GM12878 (cell line): Measurements from ENCODE around the gene GPT2. TPM values are rescaled to one million over a fixed set of nuclear protein-coding genes. Genes with fewer than 3 reads are reported as not detected.

ENCODE experiments used
- ATAC-seq: fragments of 200-7000 bp; cut with Tn5 transposase; 3 replicates; pipeline ENCODE4 v1.9.1; 2020; ENCODE audit warnings: mild to moderate bottlenecking, moderate library complexity
- BruUV-seq: library from RNA; stranded (reverse); fragments of 400-500 nt; replicated peaks from 2 replicates; lab custom pipeline; 2021; lab: Mats Ljungman, UMichigan
- CTCF ChIA-PET: fragments of 300-600 bp; sonication (Branson Sonifier 250); formaldehyde crosslinking; extraction: SDS; loops from one replicate; lab custom pipeline; 2021; ENCODE audit warnings: inconsistent platforms; lab: Yijun Ruan, JAX
- POLR2A ChIA-PET: fragments of 350-600 bp; formaldehyde crosslinking; extraction: SDS; loops from one replicate; lab custom pipeline; 2021; ENCODE audit warnings: inconsistent platforms; lab: Charles Lee
- RAD21 ChIA-PET: fragments of 300-600 bp; sonication (Branson Sonifier 250); formaldehyde crosslinking; loops from one replicate; lab custom pipeline; 2023; ENCODE audit warnings: antibody characterized with exemption; ENCODE audit not compliant: unreplicated experiment; lab: Charles Lee
- SMC1A ChIA-PET: fragments of 300-600 bp; sonication (Branson Sonifier 250); formaldehyde crosslinking; loops from one replicate; lab custom pipeline; 2023; ENCODE audit not compliant: unreplicated experiment, uncharacterized antibody; lab: Charles Lee
- DNase-seq: peaks from one replicate; pipeline ENCODE4 v3.0.0-alpha.2; 2011; ENCODE audit warnings: low read depth, low spot score
- FAIRE-seq: peaks from 3 replicates; lab custom pipeline; 2011; peaks lifted over from hg19 to GRCh38; lab: Jason Lieb, UNC
- H2AFZ ChIP-seq: 2 replicates; pipeline ENCODE4 v1.6.0; 2011; ENCODE audit warnings: low read depth, low read length, control low read depth; ENCODE audit not compliant: control insufficient read depth
- H3K27ac ChIP-seq: 2 replicates; pipeline ENCODE4 v1.5.1; 2011; ENCODE audit warnings: control low read depth; ENCODE audit not compliant: control insufficient read depth, insufficient read depth
- H3K27me3 ChIP-seq, 2 experiments: replicated peaks in 1 of 2; 2 replicates each; pipeline versions ENCODE4 v1.6.0 to v1.6.1; 2011; ENCODE audit warnings: low read length in 1 of 2; ENCODE audit not compliant: control insufficient read depth in 2 of 2, insufficient read depth in 2 of 2
- H3K36me3 ChIP-seq, 2 experiments: 2 replicates each; pipeline ENCODE4 v1.5.1; 2011; ENCODE audit warnings: low read length in 1 of 2; ENCODE audit not compliant: control insufficient read depth in 2 of 2, insufficient read depth in 2 of 2
- H3K4me1 ChIP-seq: 2 replicates; pipeline ENCODE4 v1.6.1; 2011; ENCODE audit warnings: mild to moderate bottlenecking, low read length, moderate library complexity, mixed read lengths; ENCODE audit not compliant: control insufficient read depth, insufficient read depth
- H3K4me2 ChIP-seq: 2 replicates; pipeline ENCODE4 v1.6.0; 2011; ENCODE audit warnings: control low read depth; ENCODE audit not compliant: control insufficient read depth, insufficient read depth
- H3K4me3 ChIP-seq: fragments of 200-600 bp; sonication (generic); 2 replicates; pipeline ENCODE4 v1.5.1; 2016
- H3K79me2 ChIP-seq: 2 replicates; pipeline ENCODE4 v1.6.0; 2011; ENCODE audit warnings: low read length; ENCODE audit not compliant: control insufficient read depth, insufficient read depth
- H3K9ac ChIP-seq: 2 replicates; pipeline ENCODE4 v1.8.0; 2011; ENCODE audit warnings: low read length, control low read depth, mixed read lengths; ENCODE audit not compliant: control insufficient read depth, insufficient read depth
- H3K9me3 ChIP-seq: replicated peaks from 3 replicates; pipeline ENCODE4 v1.5.1; 2011; ENCODE audit warnings: mild to moderate bottlenecking, low read length; ENCODE audit not compliant: control insufficient read depth, insufficient read depth
- H4K20me1 ChIP-seq: 2 replicates; pipeline ENCODE4 v1.6.0; 2011; ENCODE audit not compliant: control insufficient read depth, insufficient read depth
- CHD2 ChIP-seq: IDR thresholded peaks from 2 replicates; pipeline ENCODE4 v1.6.1; 2011; ENCODE audit warnings: low read depth, low read length, improper control_type of control experiment, borderline replicate concordance
- EED ChIP-seq: sonication (generic); IDR thresholded peaks from 2 replicates; pipeline ENCODE4 v1.6.1; 2016; ENCODE audit warnings: antibody characterized with exemption, low read depth
- EGR1 ChIP-seq, 2 experiments: IDR thresholded peaks; 1 replicate in 1 of 2; 2 replicates in 1 of 2; pipeline ENCODE4 v1.6.1; 2011 to 2012; ENCODE audit warnings: low read depth in 2 of 2, low read length in 2 of 2, borderline replicate concordance in 1 of 2, mild to moderate bottlenecking in 1 of 2, moderate library complexity in 1 of 2
- EZH2 ChIP-seq: IDR thresholded peaks from 2 replicates; pipeline ENCODE4 v1.6.1; 2012; ENCODE audit warnings: low read depth, mild to moderate bottlenecking, control low read depth, inconsistent platforms, low read length, borderline replicate concordance; ENCODE audit not compliant: control insufficient read depth
- FOS ChIP-seq: IDR thresholded peaks from 3 replicates; pipeline ENCODE4 v1.6.1; 2011; ENCODE audit warnings: borderline replicate concordance; ENCODE audit not compliant: insufficient read length; ENCODE audit errors: extremely low read depth
- PBX3 ChIP-seq: IDR thresholded peaks from 2 replicates; pipeline ENCODE4 v1.6.1; 2011; ENCODE audit warnings: mild to moderate bottlenecking, low read depth, low read length, moderate library complexity; ENCODE audit not compliant: insufficient replicate concordance
- USF2 ChIP-seq: IDR thresholded peaks from 2 replicates; pipeline ENCODE4 v1.6.1; 2011; ENCODE audit warnings: low read depth, low read length, improper control_type of control experiment, borderline replicate concordance
- WGBS: methylation state at CpG from one replicate; pipeline ENCODE4 v1.1.6; 2016; ENCODE audit warnings: low lambda C conversion rate; ENCODE audit not compliant: insufficient replicate concordance, insufficient coverage; ENCODE audit errors: missing lambda C conversion rate; 5-methylcytosine and 5-hydroxymethylcytosine counted together
- in situ Hi-C: fragments of 300-500 bp; cut with MboI; formaldehyde crosslinking; loops from 9 replicates; pipeline ENCODE4 v1.14.3; 2018; ENCODE audit warnings: mixed read lengths
- intact Hi-C: fragments of 100-400 bp; cut with micrococcal nuclease; formaldehyde crosslinking; loops from one replicate; pipeline ENCODE4 v1.14.2; 2022; ENCODE audit not compliant: unreplicated experiment
- polyA plus RNA-seq, 11 experiments: library from polyadenylated mRNA; depleted of rRNA in 4 of 11; unstranded in 6 of 11; stranded (reverse) in 5 of 11; fragments of >200 nt; fragmentation: Nextera tagmentation in 4 of 11; fragmentation: Illumina TruSeq in 1 of 11; extraction: Ambion mirVana in 4 of 11; extraction: Trizol in 1 of 11; gene quantifications; 1 replicate in 1 of 11; 2 replicates in 10 of 11; pipeline versions ENCODE4 v1.2.1 to v1.2.3, GENCODE V29; 2011 to 2016; ENCODE audit warnings: inconsistent platforms in 2 of 11, missing spikeins in 2 of 11, low read depth in 1 of 11
- total RNA-seq, 4 experiments: library from RNA; depleted of rRNA in 3 of 4; stranded (reverse); fragments of >200 nt in 3 of 4; fragmentation: Illumina TruSeq in 1 of 4; extraction: Trizol in 1 of 4; gene quantifications; 2 replicates each; pipeline versions ENCODE4 v1.2.1 to v1.2.3, GENCODE V29; 2013 to 2021
- TF ChIP-seq, protein P1 (sequence below): fragments of 450-650 bp; IDR thresholded peaks from 2 replicates; pipeline ENCODE4 v1.6.1; 2017; ENCODE audit warnings: low read depth, mild to moderate bottlenecking, moderate library complexity
- TF ChIP-seq, protein P2 (sequence below): fragments of 150-350 bp; IDR thresholded peaks from 2 replicates; pipeline ENCODE4 v1.6.1; 2014; ENCODE audit warnings: mild to moderate bottlenecking, low read depth, low read length

Gene GPT2
- total and polyA plus RNA-seq, 10 of the 15 experiments (the other 5 are each of a cell fraction or from before 2014, with no cell fraction given) = 0.45 to 9.9 (median 4.3) TPM

GRCh38 chr16:46855389-46855788 is 28.8 kb upstream of the GPT2 start:
- H3K9ac ChIP-seq = no peak overlapping the region
- POLR2A ChIA-PET = no interaction called here
- intact Hi-C loops (no loop called here), in situ Hi-C loops (loop anchor here (5.0 to 10.0 kb wide), 2 partner anchors 67 to 1309 kb away; no protein-coding TSS in a partner anchor)
- CTCF ChIA-PET = interaction anchor here (1.4 to 5.5 kb wide), 9 partner anchors 9 to 181 kb away, joined by 4 to 217 read pairs (median 54); no protein-coding TSS in a partner anchor
- no peaks in the 10 kb centered on the region for H3K27me3 ChIP-seq
- no peak for ATAC-seq
- H3K9me3 ChIP-seq = no peaks in the 10 kb centered on the region
- no peak overlapping the region for H3K4me2 ChIP-seq
- no peak for DNase-seq
- H2AFZ ChIP-seq = no peak overlapping the region
- no peak overlapping the region for H3K27ac ChIP-seq
- H3K4me3 ChIP-seq = no peak overlapping the region
- SMC1A ChIA-PET = interaction anchor here (1.9 to 4.0 kb wide), 3 partner anchors 8 to 75 kb away, joined by 16 to 70 read pairs (median 31); no protein-coding TSS in a partner anchor
- H3K79me2 ChIP-seq = no peaks in the 10 kb centered on the region
- TF ChIP-seq FOS (no peak), PBX3 (no peak), CHD2 (no peak), EZH2 (no peak), USF2 (no peak), EED (no peak), EGR1 (IDR thresholded peaks at IDR 0.05; ENCODE audit: borderline replicate concordance in 1 of 2, low read depth in 2 of 2, low read length in 2 of 2) (no peak)
- TF ChIP-seq, protein P1, sequence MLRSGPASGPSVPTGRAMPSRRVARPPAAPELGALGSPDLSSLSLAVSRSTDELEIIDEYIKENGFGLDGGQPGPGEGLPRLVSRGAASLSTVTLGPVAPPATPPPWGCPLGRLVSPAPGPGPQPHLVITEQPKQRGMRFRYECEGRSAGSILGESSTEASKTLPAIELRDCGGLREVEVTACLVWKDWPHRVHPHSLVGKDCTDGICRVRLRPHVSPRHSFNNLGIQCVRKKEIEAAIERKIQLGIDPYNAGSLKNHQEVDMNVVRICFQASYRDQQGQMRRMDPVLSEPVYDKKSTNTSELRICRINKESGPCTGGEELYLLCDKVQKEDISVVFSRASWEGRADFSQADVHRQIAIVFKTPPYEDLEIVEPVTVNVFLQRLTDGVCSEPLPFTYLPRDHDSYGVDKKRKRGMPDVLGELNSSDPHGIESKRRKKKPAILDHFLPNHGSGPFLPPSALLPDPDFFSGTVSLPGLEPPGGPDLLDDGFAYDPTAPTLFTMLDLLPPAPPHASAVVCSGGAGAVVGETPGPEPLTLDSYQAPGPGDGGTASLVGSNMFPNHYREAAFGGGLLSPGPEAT = no peak
- TF ChIP-seq, protein P2, sequence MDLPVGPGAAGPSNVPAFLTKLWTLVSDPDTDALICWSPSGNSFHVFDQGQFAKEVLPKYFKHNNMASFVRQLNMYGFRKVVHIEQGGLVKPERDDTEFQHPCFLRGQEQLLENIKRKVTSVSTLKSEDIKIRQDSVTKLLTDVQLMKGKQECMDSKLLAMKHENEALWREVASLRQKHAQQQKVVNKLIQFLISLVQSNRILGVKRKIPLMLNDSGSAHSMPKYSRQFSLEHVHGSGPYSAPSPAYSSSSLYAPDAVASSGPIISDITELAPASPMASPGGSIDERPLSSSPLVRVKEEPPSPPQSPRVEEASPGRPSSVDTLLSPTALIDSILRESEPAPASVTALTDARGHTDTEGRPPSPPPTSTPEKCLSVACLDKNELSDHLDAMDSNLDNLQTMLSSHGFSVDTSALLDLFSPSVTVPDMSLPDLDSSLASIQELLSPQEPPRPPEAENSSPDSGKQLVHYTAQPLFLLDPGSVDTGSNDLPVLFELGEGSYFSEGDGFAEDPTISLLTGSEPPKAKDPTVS = no peak
- H4K20me1 ChIP-seq = no peaks in the 10 kb centered on the region
- peaks cover 6% of the 10 kb centered on the region for H3K4me1 ChIP-seq
- no peaks in the 10 kb centered on the region for H3K36me3 ChIP-seq
- WGBS = 36% methylated on average over 4 of the region's 4 CpGs
- RAD21 ChIA-PET = interaction anchor here (0.7 to 5.4 kb wide), 5 partner anchors 8 to 181 kb away, joined by 3 to 77 read pairs (median 18); no protein-coding TSS in a partner anchor
- no peak for FAIRE-seq
- no TSS peak for BruUV-seq
